ENCODE data around the gene HIRA.

DNA sequence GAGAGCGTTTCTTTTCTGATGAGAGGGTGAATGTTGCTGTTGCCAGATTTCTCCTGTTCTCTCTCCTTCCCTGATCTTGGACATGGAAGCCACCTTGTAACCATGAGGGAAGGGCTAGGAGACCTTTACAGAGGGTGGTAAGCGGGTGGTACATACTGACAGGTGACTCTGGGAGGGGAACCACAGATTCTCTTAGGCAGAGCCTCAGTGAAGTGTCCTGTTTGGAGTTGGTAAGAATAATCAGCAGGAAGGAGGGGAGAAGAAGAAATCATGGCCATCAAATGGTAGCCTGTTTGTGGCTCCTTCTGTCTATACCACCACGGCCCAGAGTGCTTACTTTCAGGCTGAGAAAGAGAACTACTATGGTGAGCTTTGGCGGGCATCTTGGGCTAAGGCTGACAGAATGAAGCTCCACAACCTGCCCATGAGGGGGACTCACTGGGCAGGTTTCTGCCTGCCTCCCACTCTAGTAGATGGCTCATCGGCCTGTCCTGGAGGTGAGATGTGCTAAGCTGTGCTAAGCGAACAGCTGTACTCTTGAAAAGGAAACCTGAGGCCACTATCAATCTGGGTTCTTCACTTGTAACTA is 84.8 kb downstream of the HIRA start:
- no peak for TF ChIP-seq POLR2A (IDR thresholded peaks at IDR 0.05)
- TF ChIP-seq, protein P1, sequence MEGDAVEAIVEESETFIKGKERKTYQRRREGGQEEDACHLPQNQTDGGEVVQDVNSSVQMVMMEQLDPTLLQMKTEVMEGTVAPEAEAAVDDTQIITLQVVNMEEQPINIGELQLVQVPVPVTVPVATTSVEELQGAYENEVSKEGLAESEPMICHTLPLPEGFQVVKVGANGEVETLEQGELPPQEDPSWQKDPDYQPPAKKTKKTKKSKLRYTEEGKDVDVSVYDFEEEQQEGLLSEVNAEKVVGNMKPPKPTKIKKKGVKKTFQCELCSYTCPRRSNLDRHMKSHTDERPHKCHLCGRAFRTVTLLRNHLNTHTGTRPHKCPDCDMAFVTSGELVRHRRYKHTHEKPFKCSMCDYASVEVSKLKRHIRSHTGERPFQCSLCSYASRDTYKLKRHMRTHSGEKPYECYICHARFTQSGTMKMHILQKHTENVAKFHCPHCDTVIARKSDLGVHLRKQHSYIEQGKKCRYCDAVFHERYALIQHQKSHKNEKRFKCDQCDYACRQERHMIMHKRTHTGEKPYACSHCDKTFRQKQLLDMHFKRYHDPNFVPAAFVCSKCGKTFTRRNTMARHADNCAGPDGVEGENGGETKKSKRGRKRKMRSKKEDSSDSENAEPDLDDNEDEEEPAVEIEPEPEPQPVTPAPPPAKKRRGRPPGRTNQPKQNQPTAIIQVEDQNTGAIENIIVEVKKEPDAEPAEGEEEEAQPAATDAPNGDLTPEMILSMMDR (IDR thresholded peaks at IDR 0.05): no peak

Data from thyroid gland (tissue), 4 donors.